ENCODE results near the gene ELMO3.

The ELMO3 gene

GRCh38 chr16:67163999-67164558, 34.9 kb upstream of the ELMO3 start:
- no peak for DNase-seq (ENCODE audit: low read depth in 1 of 2, low spot score in 1 of 2)

- DNase-seq (ENCODE audit: low read depth in 1 of 2, low spot score in 1 of 2): no peak
Measured at GRCh38 chr16:67164599-67165061, 34.3 kb upstream of the ELMO3 start, which contains the start of gene HSF4. TSS of gene HSF4 (plus strand) at chr16:67164745. CDS start at chr16:67164812, 67 bp downstream.

GRCh38 chr16:67165121-67166078, 33.5 kb upstream of the ELMO3 start:
- DNase-seq (ENCODE audit: low read depth in 1 of 2, low spot score in 1 of 2): no peak

- DNase-seq (ENCODE audit: low read depth in 1 of 2, low spot score in 1 of 2): no peak
Measured at GRCh38 chr16:67166110-67166547, 32.8 kb upstream of the ELMO3 start.

GRCh38 chr16:67166598-67167168, 32.2 kb upstream of the ELMO3 start:
- no peak for DNase-seq (ENCODE audit: low read depth in 1 of 2, low spot score in 1 of 2)

- DNase-seq (ENCODE audit: low read depth in 1 of 2, low spot score in 1 of 2): no peak
Measured at GRCh38 chr16:67167588-67167987, 31.3 kb upstream of the ELMO3 start.

- DNase-seq (ENCODE audit: low read depth in 1 of 2, low spot score in 1 of 2): no peak
Measured at GRCh38 chr16:67169011-67169451, 29.9 kb upstream of the ELMO3 start.

- no peak for DNase-seq (ENCODE audit: low read depth in 1 of 2, low spot score in 1 of 2)
Measured at GRCh38 chr16:67169642-67170167, 29.2 kb upstream of the ELMO3 start.

- no peak for DNase-seq (ENCODE audit: low read depth in 1 of 2, low spot score in 1 of 2)
Measured at GRCh38 chr16:67170168-67170948, 28.6 kb upstream of the ELMO3 start, which contains the start of gene NOL3. TSS of gene NOL3 (plus strand) at chr16:67170538.

- no peak for DNase-seq (ENCODE audit: low read depth in 1 of 2, low spot score in 1 of 2)
Measured at GRCh38 chr16:67170949-67171649, 27.8 kb upstream of the ELMO3 start.

- DNase-seq (ENCODE audit: low read depth in 1 of 2, low spot score in 1 of 2): no peak
Measured at GRCh38 chr16:67173323-67173722, 25.6 kb upstream of the ELMO3 start.

GRCh38 chr16:67173808-67174705, 24.9 kb upstream of the ELMO3 start:
- peak; percentile 45 to 50 for DNase-seq (ENCODE audit: low read depth in 1 of 2, low spot score in 1 of 2)

GRCh38 chr16:67174706-67175231, 24.2 kb upstream of the ELMO3 start:
- DNase-seq (ENCODE audit: low read depth in 1 of 2, low spot score in 1 of 2): no peak

- no peak for DNase-seq (ENCODE audit: low read depth in 1 of 2, low spot score in 1 of 2)
Measured at GRCh38 chr16:67176662-67177061, 22.3 kb upstream of the ELMO3 start.

- peak; percentile 30 to 43 for DNase-seq (ENCODE audit: low read depth in 1 of 2, low spot score in 1 of 2)
Measured at GRCh38 chr16:67177743-67178699, 20.9 kb upstream of the ELMO3 start.

- no peak for DNase-seq (ENCODE audit: low read depth in 1 of 2, low spot score in 1 of 2)
Measured at GRCh38 chr16:67179421-67180080, 19.4 kb upstream of the ELMO3 start.

- no peak for DNase-seq (ENCODE audit: low read depth in 1 of 2, low spot score in 1 of 2)
Measured at GRCh38 chr16:67180166-67180565, 18.8 kb upstream of the ELMO3 start.

Measured in activated T-helper 1 cell treated with anti-CD3 and anti-CD28 coated beads, Interleukin-2, amount 50 U/mL, for 16 hours (primary cell).